WTC11 (cell line): ENCODE measurements around the gene HOXA1. TPM values are rescaled to one million over a fixed set of nuclear protein-coding genes. Genes with fewer than 3 reads are reported as not detected.

ENCODE experiments used
- ATAC-seq: fragments of 200-7000 bp; cut with Tn5 transposase; 2 replicates; pipeline ENCODE4 v1.10.0; 2021; ENCODE audit warnings: mild to moderate bottlenecking, moderate library complexity
- CTCF ChIA-PET: fragments of 300-600 bp; sonication (Branson Sonifier 250); formaldehyde crosslinking; loops from one replicate; lab custom pipeline; 2021; ENCODE audit warnings: antibody characterized with exemption; lab: Charles Lee
- POLR2A ChIA-PET: fragments of 350-600 bp; sonication (Branson Sonifier 250); formaldehyde crosslinking; loops from one replicate; lab custom pipeline; 2021; ENCODE audit warnings: antibody characterized with exemption; lab: Charles Lee
- DNase-seq: peaks from one replicate; pipeline ENCODE4 v3.0.0; 2021; ENCODE audit warnings: low spot score
- H3K27ac Mint-ChIP-seq: 2 replicates; pipeline ENCODE4 v1.8.0; 2021; ENCODE audit warnings: mixed read lengths
- H3K27me3 Mint-ChIP-seq: 2 replicates; pipeline ENCODE4 v1.8.0; 2021; ENCODE audit warnings: low read depth, mild to moderate bottlenecking, moderate library complexity, mixed read lengths
- H3K36me3 Mint-ChIP-seq: 2 replicates; pipeline ENCODE4 v1.8.0; 2021; ENCODE audit warnings: mixed read lengths
- H3K4me1 Mint-ChIP-seq: 2 replicates; pipeline ENCODE4 v1.8.0; 2022; ENCODE audit warnings: mixed read lengths
- H3K4me3 Mint-ChIP-seq: 2 replicates; pipeline ENCODE4 v1.8.0; 2021; ENCODE audit warnings: mild to moderate bottlenecking, moderate library complexity, mixed read lengths
- H3K9me3 Mint-ChIP-seq: 2 replicates; pipeline ENCODE4 v1.8.0; 2021; ENCODE audit warnings: mixed read lengths
- ATF3 ChIP-seq: sonication (generic); formaldehyde crosslinking; conservative IDR thresholded peaks from 2 replicates; pipeline ENCODE4 v1.8.1; 2022; ENCODE audit warnings: mild to moderate bottlenecking, missing genetic modification reagents
- CBFB ChIP-seq: sonication (generic); formaldehyde crosslinking; IDR thresholded peaks from 2 replicates; pipeline ENCODE4 v1.8.1; 2022; ENCODE audit warnings: mild to moderate bottlenecking, low read depth, missing genetic modification reagents
- CDX4 ChIP-seq: fragments of 250-450 bp; sonication (Bioruptor Pico); IDR thresholded peaks from 2 replicates; pipeline ENCODE4 v1.9.0; 2021; ENCODE audit warnings: moderate library complexity, mild to moderate bottlenecking, inconsistent platforms, borderline replicate concordance
- ETV6 ChIP-seq: sonication (generic); formaldehyde crosslinking; IDR thresholded peaks from 2 replicates; pipeline ENCODE4 v1.8.1; 2022; ENCODE audit warnings: mild to moderate bottlenecking, missing genetic modification reagents
- GRHL2 ChIP-seq: fragments of 250-450 bp; sonication (Bioruptor Pico); IDR thresholded peaks from 2 replicates; pipeline ENCODE4 v1.8.0; 2022; ENCODE audit warnings: mild to moderate bottlenecking, moderate library complexity; ENCODE audit not compliant: insufficient replicate concordance, severe bottlenecking
- MXD4 ChIP-seq: fragments of 250-450 bp; sonication (Bioruptor Pico); IDR thresholded peaks from 2 replicates; pipeline ENCODE4 v1.8.0; 2021; ENCODE audit warnings: mild to moderate bottlenecking, moderate library complexity, borderline replicate concordance
- NFE2L1 ChIP-seq: sonication (generic); formaldehyde crosslinking; IDR thresholded peaks from 2 replicates; pipeline ENCODE4 v1.8.1; 2023; ENCODE audit warnings: missing genetic modification reagents
- STAT6 ChIP-seq: sonication (generic); formaldehyde crosslinking; conservative IDR thresholded peaks from 2 replicates; pipeline ENCODE4 v1.8.1; 2023; ENCODE audit warnings: mild to moderate bottlenecking, low read depth, missing genetic modification reagents, moderate library complexity
- TEAD4 ChIP-seq: sonication (generic); formaldehyde crosslinking; IDR thresholded peaks from 2 replicates; pipeline ENCODE4 v1.8.0; 2022; ENCODE audit warnings: mild to moderate bottlenecking, missing genetic modification reagents
- TP53 ChIP-seq: sonication (generic); formaldehyde crosslinking; IDR thresholded peaks from 2 replicates; pipeline ENCODE4 v1.8.1; 2023; ENCODE audit warnings: mild to moderate bottlenecking, missing genetic modification reagents
- ZNF263 ChIP-seq: sonication (generic); formaldehyde crosslinking; IDR thresholded peaks from 2 replicates; pipeline ENCODE4 v1.8.1; 2022; ENCODE audit warnings: low read depth, mild to moderate bottlenecking, moderate library complexity, missing genetic modification reagents
- ZNF416 ChIP-seq: fragments of 250-450 bp; sonication (Bioruptor Pico); IDR thresholded peaks from 2 replicates; pipeline ENCODE4 v1.9.0; 2021; ENCODE audit warnings: mild to moderate bottlenecking, inconsistent platforms
- ZNF512 ChIP-seq: sonication (generic); formaldehyde crosslinking; IDR thresholded peaks from 2 replicates; pipeline ENCODE4 v1.8.1; 2022; ENCODE audit warnings: missing genetic modification reagents, borderline replicate concordance
- ZSCAN18 ChIP-seq: fragments of 250-450 bp; sonication (Bioruptor Pico); IDR thresholded peaks from 2 replicates; pipeline ENCODE4 v2.1.2; 2022; ENCODE audit warnings: mild to moderate bottlenecking, moderate library complexity
- total RNA-seq: library from RNA; stranded (reverse); gene quantifications from 3 replicates; pipeline ENCODE4 v1.2.3, GENCODE V29; 2021

HOXA1 gene
- total RNA-seq, 1 experiment from 2014 or later, result not detected

- ChIA-PET POLR2A (no interaction called here), CTCF (no interaction called here)
- Mint-ChIP-seq H3K27ac (no peak overlapping the region), H3K4me1 (peaks cover 44% of the 10 kb centered on the region), H3K9me3 (no peaks in the 10 kb centered on the region), H3K4me3 (no peak overlapping the region), H3K27me3 (peaks cover 100% of the 10 kb centered on the region), H3K36me3 (peaks cover 4% of the 10 kb centered on the region)
- ATAC-seq (no peak), DNase-seq (no peak)
- peak; percentile 61; the same call in 1 of the 2 replicates for TF ChIP-seq ETV6 (CRISPR knock-in tag)
- TF ChIP-seq TP53, result no peak
- no peak for TF ChIP-seq STAT6 (CRISPR knock-in tag)
- TF ChIP-seq TEAD4 (CRISPR knock-in tag), result no peak
Measured at GRCh38 chr7:27103489-27104226, 7.9 kb upstream of the HOXA1 start.

GRCh38 chr7:27102581-27103442 is 7.0 kb upstream of the HOXA1 start, which contains the start of gene HOXA2:
Gene HOXA2 (minus strand): TSS chr7:27102683. CDS start chr7:27102500, 183 bp downstream.
- peaks cover 100% of the 10 kb centered on the region for H3K27me3 Mint-ChIP-seq

GRCh38 chr7:27101957-27102580 is 6.3 kb upstream of the HOXA1 start:
- Mint-ChIP-seq H3K27me3 (peaks cover 100% of the 10 kb centered on the region), H3K4me3 (peak overlapping the region; percentile 35; the same call in 1 of the 2 replicates), H3K9me3 (no peaks in the 10 kb centered on the region), H3K27ac (no peak overlapping the region), H3K4me1 (peaks cover 49% of the 10 kb centered on the region), H3K36me3 (peaks cover 6% of the 10 kb centered on the region)
- ATAC-seq, result no peak
- DNase-seq, result peak; percentile 39
- CTCF ChIA-PET, result interaction anchor here (0.7 to 1.2 kb wide), 3 partner anchors 9 to 78 kb away, joined by 3 to 4 read pairs (median 3); no protein-coding TSS in a partner anchor
- POLR2A ChIA-PET, result no interaction called here
- TF ChIP-seq ZNF263 (no peak), ATF3 (CRISPR knock-in tag) (no peak), ETV6 (CRISPR knock-in tag) (no peak), NFE2L1 (CRISPR knock-in tag) (no peak), MXD4 (CRISPR knock-in tag) (no peak), CBFB (CRISPR knock-in tag) (no peak), CDX4 (CRISPR knock-in tag) (no peak), GRHL2 (CRISPR knock-in tag) (no peak), ZNF416 (CRISPR knock-in tag) (no peak)

More at GRCh38 chr7:27102581-27103442, 7.0 kb upstream of the HOXA1 start, which contains the start of gene HOXA2:
- no peak for DNase-seq
- no peak within 1 kb of the TSS for H3K27ac Mint-ChIP-seq
- POLR2A ChIA-PET, result no interaction called here
- peaks cover 44% of the 10 kb centered on the region for H3K4me1 Mint-ChIP-seq
- CTCF ChIA-PET, result no interaction called here
- H3K36me3 Mint-ChIP-seq, result peaks cover 4% of the 10 kb centered on the region
- H3K4me3 Mint-ChIP-seq, result peak within 1 kb of the TSS; percentile 35
- peak; percentile 44; the same call in 1 of the 2 replicates for TF ChIP-seq ZNF512 (CRISPR knock-in tag)
- TF ChIP-seq ZSCAN18, result no peak
- TF ChIP-seq, all 79 proteins: peak for 1
- no peaks in the 10 kb centered on the region for H3K9me3 Mint-ChIP-seq
- ATAC-seq, result no peak
